GM18505 (cell line): ENCODE results near the gene SLC22A17.

Experiments
- ATAC-seq: cut with Tn5 transposase; IDR thresholded peaks from one replicate; pipeline ENCODE4 v1.9.1; 2021; ENCODE audit not compliant: unreplicated experiment
- POLR2A ChIP-seq: IDR thresholded peaks from 4 replicates; pipeline ENCODE4 v1.6.1; 2011; ENCODE audit warnings: borderline replicate concordance; ENCODE audit not compliant: insufficient read depth, insufficient read length; ENCODE audit errors: extremely low read depth

The SLC22A17 gene

DNA sequence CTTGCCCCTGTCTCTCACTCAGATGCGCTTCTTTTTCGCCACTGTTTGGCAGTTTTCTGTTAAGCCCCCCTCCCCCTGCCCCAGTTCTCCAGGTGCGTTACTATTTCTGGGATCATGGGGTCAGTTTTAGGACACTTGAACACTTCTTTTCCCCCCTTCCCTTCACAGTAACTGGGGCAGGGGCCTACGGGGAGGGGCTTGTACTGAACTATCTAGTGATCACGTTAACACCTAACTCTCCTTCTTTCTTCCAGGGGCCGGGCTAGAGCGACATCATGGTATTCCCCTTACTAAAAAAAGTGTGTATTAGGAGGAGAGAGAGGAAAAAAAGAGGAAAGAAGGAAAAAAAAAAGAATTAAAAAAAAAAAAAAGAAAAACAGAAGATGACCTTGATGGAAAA lies 27.7 kb downstream of the SLC22A17 start:
- no peak for TF ChIP-seq POLR2A
- ATAC-seq: no peak

DNA sequence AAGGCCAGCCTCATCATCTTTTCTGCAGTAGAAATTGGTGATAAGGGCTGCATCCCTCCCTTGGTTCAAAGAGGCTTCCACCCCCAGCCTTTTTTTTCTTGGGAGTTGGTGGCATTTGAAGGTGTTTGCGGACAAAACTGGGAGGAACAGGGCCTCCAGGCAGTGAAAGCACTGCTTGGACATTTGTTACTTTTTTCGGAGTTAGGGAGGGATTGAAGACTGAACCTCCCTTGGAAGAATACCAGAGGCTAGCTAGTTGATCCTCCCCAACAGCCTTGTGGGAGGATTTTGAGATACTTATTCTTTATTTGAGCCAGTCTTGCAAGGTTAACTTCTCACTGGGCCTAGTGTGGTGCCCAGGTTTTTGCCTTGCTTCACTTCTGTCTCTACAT lies 28.2 kb downstream of the SLC22A17 start:
- TF ChIP-seq POLR2A: no peak
- no peak for ATAC-seq

DNA sequence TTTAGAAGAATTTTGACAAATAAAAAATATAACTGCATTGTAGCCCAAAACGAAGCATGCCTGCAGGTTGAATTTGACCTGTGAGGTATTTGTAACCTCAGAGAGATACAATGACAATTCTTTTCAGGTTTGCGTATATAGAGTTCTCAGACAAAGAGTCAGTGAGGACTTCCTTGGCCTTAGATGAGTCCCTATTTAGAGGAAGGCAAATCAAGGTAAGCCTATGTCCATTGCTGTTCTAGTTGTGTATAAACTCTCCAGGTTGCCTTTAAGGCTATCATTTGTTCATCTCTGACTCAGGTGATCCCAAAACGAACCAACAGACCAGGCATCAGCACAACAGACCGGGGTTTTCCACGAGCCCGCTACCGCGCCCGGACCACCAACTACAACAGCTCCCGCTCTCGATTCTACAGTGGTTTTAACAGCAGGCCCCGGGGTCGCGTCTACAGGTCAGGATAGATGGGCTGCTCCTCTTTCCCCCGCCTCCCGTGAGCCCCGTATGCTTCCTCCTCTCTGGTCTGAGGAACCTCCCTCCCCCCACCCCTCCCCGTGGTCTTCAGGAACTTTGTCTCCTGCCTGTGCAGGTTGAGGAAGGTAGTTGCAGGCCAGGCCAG lies 28.7 kb downstream of the SLC22A17 start:
- ATAC-seq: no peak

DNA sequence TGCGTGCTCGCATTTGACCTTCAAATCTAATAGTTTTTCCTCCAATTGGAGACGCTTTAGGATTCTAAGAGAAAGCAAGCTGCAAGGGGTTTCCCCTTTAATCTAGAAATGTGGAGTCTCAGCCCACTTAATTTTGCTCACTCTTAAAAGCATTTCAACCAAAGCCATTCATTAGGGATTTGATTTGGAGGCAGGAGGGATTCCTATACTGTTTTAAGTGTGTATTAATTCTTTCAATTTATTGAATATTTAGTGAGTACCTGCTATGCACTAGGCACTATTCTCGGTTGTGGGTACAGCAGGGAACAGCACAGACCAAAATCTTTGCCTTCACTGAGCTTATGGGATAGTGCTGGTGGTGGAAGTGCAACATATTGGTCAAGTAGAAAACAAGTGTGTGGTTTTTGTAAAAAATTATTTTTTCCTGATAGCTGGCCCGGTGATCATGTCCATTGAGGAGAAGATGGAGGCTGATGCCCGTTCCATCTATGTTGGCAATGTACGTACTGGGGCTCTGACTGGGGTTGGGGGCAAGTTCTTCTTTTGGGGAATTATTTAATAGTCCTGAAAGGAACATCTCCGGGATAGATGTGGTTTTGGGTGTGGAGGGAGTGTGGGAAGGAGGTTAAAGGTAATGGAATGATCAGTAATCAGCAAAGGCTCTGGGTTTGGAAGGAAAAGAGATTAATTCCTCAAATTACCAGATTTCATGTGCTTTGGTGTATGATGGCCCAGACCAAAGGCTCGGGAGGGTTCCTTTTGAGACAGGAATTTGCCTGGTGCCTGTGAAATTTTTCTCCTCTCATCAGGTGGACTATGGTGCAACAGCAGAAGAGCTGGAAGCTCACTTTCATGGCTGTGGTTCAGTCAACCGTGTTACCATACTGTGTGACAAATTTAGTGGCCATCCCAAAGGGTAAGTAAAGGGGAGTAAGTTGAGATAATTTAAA lies 29.8 kb downstream of the SLC22A17 start:
- ATAC-seq: no peak
- TF ChIP-seq POLR2A: no peak

More for the DNA sequence above, 28.7 kb downstream of the SLC22A17 start:
- TF ChIP-seq POLR2A: no peak

DNA sequence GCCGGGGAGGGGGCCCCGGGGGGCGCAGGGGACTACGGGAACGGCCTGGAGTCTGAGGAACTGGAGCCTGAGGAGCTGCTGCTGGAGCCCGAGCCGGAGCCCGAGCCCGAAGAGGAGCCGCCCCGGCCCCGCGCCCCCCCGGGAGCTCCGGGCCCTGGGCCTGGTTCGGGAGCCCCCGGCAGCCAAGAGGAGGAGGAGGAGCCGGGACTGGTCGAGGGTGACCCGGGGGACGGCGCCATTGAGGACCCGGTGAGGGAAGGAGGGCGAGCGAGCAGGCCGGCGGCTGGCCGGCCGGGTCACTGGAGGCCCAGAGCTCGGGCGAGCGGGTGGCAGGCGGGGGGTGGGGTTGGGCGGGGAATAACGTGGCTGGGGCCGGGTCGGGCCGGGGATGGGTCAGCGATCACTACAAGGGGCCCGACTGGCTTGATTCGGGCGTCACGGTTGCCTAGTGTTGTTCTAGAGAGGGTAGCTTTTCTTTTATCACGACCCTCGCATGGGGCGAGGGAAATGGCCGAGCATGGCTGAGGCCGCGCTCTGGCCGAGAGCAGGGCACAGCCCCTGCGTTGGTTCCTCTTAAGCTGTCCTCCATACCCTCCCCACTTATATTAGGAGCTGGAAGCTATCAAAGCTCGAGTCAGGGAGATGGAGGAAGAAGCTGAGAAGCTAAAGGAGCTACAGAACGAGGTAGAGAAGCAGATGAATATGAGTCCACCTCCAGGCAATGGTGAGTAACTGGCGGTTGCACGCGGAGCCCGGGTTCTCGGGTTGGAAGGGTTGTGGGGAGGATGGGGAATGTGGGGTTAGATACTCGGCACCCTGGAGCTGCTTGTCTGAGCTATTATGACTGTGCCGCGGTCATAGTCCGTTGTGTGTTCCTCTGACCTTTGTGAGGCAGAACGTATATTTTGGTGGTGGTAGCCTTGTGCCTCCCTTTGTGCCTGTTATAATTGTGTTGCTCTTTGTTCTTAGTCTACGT lies 30.8 kb downstream of the SLC22A17 start:
- no peak for TF ChIP-seq POLR2A
- peak; percentile 16 for ATAC-seq

DNA sequence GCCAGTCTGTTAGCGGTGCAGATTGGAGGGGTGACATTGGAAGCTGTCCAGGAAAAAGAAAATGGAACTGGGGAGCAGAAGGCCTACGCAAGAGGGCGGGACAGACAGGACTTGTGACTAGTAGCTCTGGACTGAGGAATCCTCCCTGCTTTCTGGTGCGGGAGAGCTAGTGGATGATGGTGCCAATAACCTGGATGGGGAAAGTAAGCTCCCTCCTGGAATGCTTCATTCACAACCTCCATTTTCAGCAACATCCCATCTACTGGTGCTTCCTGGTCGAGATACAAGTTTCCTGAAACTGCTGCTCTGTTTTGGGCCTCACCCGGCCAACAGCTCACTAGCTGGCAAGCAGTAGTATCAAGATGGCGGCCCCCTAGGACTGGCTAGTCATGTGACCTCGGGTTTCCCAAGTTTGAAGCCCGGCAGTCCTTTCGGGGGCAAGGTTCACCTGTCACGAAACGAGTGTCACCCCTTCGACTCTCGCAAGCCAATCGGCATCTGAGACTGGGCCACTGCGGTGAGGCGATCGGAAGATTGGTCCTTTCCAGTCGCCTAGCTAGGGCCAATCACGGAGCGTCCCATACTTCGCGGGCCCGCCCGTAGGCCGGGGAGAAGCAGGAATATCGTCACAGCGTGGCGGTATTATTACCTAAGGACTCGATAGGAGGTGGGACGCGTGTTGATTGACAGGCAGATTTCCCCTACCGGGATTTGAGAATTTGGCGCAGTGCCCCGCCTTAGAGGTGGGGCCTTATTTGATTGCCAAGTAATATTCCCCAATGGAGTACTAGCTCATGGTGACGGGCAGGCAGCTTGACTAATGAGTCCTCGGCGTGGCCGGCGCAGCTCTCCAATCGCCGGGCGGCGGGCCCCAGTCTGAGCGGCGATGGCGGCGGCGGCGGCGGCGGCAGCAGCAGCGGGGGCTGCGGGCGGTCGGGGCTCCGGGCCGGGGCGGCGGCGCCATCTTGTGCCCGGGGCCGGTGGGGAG lies 31.8 kb downstream of the SLC22A17 start, which contains the start of gene PABPN1:
Gene PABPN1 (plus strand): TSS at position 874 of the 988 bp plus-strand sequence. CDS start 13 bp downstream, at position 887.
- peak; percentile 85 for ATAC-seq
- TF ChIP-seq POLR2A: peak; percentile 69

DNA sequence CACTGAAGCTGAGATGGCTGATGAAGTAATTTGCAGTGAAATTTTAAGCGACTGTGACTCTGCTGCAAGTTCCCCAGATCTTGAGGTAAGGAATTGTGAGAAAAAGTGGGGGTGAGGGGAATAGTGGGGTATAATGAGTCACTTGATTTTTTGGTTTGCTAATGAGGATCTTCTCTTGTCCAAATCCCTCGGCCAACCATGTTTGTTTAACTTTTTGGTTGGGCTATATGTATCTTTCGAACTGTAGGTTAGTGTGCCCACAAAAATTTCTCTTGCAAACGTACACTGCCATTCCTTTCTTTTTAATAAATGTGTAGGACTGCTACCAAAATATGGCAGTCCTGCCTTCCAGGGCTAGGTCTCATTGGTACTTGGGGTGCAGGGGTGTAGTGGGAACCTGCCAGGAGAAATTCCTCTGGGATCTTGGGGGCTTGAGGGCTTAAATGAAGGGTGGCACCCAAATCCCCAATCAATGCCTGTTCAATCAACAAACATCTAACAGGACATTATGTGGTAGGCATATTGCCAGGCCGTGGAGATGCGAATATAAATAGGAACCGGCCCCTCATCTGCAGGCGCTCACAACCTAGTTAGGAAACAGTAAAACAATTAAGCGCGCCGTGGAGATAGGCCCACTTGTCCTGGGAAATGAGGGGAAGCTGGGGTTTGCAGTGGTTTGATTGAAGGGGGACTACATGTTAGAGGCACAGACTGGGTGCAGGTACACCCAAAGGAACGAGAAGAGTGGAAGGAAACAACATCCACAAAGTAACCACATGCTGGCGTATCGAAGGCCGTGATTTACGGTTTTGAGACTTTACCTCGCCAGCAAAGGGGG lies 32.7 kb downstream of the SLC22A17 start:
- no peak for TF ChIP-seq POLR2A
- no peak for ATAC-seq

DNA sequence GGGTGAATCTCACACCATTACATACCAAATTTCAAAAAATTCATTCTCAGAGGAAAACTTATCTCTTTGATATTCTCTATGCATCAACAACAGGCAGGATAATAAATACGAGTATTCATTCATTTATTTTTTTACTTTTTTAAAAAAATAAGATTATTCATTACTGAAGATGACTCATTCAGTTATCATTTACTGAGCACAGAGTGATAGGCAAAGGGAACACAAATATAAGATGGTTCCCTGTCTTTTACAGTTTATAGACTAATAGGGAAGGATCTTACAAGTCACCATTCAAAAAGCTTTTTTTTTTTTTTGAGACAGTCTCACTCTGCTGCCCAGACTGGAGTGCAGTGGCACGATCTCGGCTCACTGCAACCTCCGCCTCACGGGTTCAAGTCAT lies 36.4 kb downstream of the SLC22A17 start:
- no peak for TF ChIP-seq POLR2A
- ATAC-seq: no peak

DNA sequence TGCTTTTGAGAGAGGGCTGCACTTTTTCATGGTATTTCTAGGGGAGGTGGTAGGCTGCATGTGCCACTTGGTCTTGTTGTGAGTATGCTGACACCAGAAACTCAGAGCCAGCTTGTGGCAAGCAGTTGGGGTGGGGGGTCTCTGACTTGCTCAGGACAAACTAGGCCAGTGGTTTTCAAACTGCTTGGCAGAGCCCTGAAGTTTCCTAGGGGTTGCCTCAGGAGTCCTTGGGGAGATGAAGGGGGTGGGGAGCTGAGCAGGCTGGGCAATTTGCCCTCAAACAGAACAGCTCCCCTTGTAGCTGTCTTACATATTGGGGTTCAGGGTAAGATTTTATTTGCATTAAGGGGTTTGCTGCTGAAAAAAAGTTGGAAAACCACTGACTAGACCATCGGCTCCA lies 42.1 kb downstream of the SLC22A17 start:
- TF ChIP-seq POLR2A: no peak
- ATAC-seq: no peak

DNA sequence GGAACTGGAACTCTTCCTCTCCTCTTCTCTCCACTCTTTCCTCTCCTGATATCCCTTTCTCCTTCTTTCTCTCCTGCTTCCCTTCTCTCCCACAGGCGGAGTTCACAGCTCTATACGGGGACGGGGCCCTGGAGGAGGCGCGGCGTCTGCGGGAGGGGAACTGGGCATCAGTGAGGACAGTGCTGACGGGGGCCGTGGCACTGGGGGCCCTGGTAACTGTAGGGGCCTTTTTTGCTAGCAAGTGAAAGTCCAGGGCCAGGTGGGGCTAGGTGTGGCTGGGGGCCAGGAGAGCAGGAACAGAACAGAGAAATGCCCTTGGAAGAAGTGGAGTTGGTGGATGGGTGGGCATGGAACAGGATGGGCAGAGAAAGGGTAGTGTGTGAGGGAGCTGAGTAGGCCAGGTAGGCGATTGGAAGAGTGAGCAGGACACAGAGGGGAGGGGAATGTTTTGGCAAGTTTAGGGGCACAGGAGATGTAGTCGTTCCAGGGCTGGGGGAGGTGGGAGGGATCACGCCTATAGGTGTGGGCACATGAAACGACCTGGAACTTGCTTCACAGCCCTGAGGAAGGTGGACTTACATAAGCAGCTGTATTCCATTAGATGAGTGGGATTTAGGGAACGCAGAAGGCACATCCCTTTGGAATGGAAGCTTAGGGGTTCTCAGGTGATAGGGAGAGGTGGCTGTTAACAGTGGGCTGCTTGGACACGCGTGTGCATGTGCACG lies 43.8 kb downstream of the SLC22A17 start:
- no peak for ATAC-seq
- no peak for TF ChIP-seq POLR2A
